Measurements from ENCODE around the gene MAGI2. TPM values are rescaled to one million over a fixed set of nuclear protein-coding genes. Genes with fewer than 3 reads are reported as not detected.

MAGI2 gene
- total RNA-seq, 1 donor from 2014 or later = 5.8 TPM

- DNase-seq (ENCODE audit: low spot score) = no peak
- H3K9me3 Mint-ChIP-seq (ENCODE audit: low read depth) = peaks cover 2% of the 10 kb centered on the region
- no peaks in the 10 kb centered on the region for H3K27me3 Mint-ChIP-seq (ENCODE audit: low read depth)
- H3K4me1 Mint-ChIP-seq (ENCODE audit: low read depth) = peaks cover 12% of the 10 kb centered on the region
- no peak overlapping the region for H3K27ac Mint-ChIP-seq (ENCODE audit: unreplicated experiment)
- H3K4me3 Mint-ChIP-seq (ENCODE audit: unreplicated experiment) = no peak overlapping the region
- no peaks in the 10 kb centered on the region for H3K36me3 Mint-ChIP-seq (ENCODE audit: low read depth)
- TF ChIP-seq CTCF (IDR thresholded peaks at IDR 0.05) = no peak
These were observed 19.4 kb downstream of the MAGI2 start for GRCh38 chr7:79434098-79434497.

GRCh38 chr7:79430391-79430790, 23.1 kb downstream of the MAGI2 start:
- Mint-ChIP-seq H3K27ac (ENCODE audit: unreplicated experiment) (no peak overlapping the region), H3K9me3 (ENCODE audit: low read depth) (no peaks in the 10 kb centered on the region), H3K27me3 (ENCODE audit: low read depth) (peaks cover 3% of the 10 kb centered on the region)

GRCh38 chr7:79425665-79426064, 27.8 kb downstream of the MAGI2 start:
- Mint-ChIP-seq H3K36me3 (ENCODE audit: low read depth) (peaks cover 2% of the 10 kb centered on the region), H3K9me3 (ENCODE audit: low read depth) (no peaks in the 10 kb centered on the region), H3K4me1 (ENCODE audit: low read depth) (peaks cover 3% of the 10 kb centered on the region), H3K27ac (ENCODE audit: unreplicated experiment) (no peak overlapping the region), H3K27me3 (ENCODE audit: low read depth) (peaks cover 3% of the 10 kb centered on the region), H3K4me3 (ENCODE audit: unreplicated experiment) (no peak overlapping the region)
- no peak for DNase-seq (ENCODE audit: low spot score)
- TF ChIP-seq CTCF (IDR thresholded peaks at IDR 0.05) = no peak

More at GRCh38 chr7:79430391-79430790, 23.1 kb downstream of the MAGI2 start:
- Mint-ChIP-seq H3K36me3 (ENCODE audit: low read depth) (peaks cover 2% of the 10 kb centered on the region), H3K4me3 (ENCODE audit: unreplicated experiment) (no peak overlapping the region), H3K4me1 (ENCODE audit: low read depth) (peaks cover 12% of the 10 kb centered on the region)
- DNase-seq (ENCODE audit: low spot score) = no peak
- TF ChIP-seq CTCF (IDR thresholded peaks at IDR 0.05) = no peak

DNA sequence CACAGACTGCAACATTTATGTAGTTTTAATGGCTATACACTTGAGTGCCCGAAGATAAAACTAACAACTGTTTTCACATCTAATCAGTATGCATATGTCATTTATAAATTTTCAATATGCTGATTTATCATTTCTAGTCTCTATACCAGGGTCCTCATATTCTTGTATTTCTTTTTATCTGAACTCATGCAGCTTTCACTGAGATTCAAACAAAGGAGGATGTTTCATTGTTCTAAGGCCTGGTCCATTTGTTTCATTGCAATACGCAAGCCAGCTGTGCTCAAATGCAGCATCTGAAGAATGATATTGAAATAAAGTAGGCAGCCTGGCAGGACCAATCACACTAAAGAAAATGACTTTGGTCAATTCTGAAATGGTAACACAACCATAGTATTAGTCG, 31.7 kb downstream of the MAGI2 start:
- H3K4me3 Mint-ChIP-seq (ENCODE audit: unreplicated experiment) = no peak overlapping the region
- no peaks in the 10 kb centered on the region for H3K36me3 Mint-ChIP-seq (ENCODE audit: low read depth)
- TF ChIP-seq CTCF (IDR thresholded peaks at IDR 0.05) = no peak
- no peak for DNase-seq (ENCODE audit: low spot score)
- peaks cover 12% of the 10 kb centered on the region for H3K4me1 Mint-ChIP-seq (ENCODE audit: low read depth)
- no peaks in the 10 kb centered on the region for H3K9me3 Mint-ChIP-seq (ENCODE audit: low read depth)
- no peaks in the 10 kb centered on the region for H3K27me3 Mint-ChIP-seq (ENCODE audit: low read depth)
- no peak overlapping the region for H3K27ac Mint-ChIP-seq (ENCODE audit: unreplicated experiment)

- Mint-ChIP-seq H3K4me1 (ENCODE audit: low read depth) (peaks cover 12% of the 10 kb centered on the region), H3K4me3 (ENCODE audit: unreplicated experiment) (peak overlapping the region; percentile 2), H3K36me3 (ENCODE audit: low read depth) (no peaks in the 10 kb centered on the region), H3K27ac (ENCODE audit: unreplicated experiment) (peak overlapping the region; percentile 65), H3K9me3 (ENCODE audit: low read depth) (no peaks in the 10 kb centered on the region), H3K27me3 (ENCODE audit: low read depth) (peaks cover 2% of the 10 kb centered on the region)
- TF ChIP-seq CTCF (IDR thresholded peaks at IDR 0.05) = no peak
- DNase-seq (ENCODE audit: low spot score) = no peak
These were observed 33.0 kb downstream of the MAGI2 start for GRCh38 chr7:79420464-79420863.

Measured in chondrocyte (in vitro differentiated cells).